IMR-90 (cell line): ENCODE measurements around the gene SERPINI1.

Experiments
- CEBPB ChIP-seq: IDR thresholded peaks from 2 replicates; pipeline ENCODE4 v1.6.1; 2012; ENCODE audit warnings: low read depth, low read length, improper control_type of control experiment
- CTCF ChIP-seq: conservative IDR thresholded peaks from 2 replicates; pipeline ENCODE4 v1.5.1; 2012; ENCODE audit warnings: mild to moderate bottlenecking, low read depth, low read length, improper control_type of control experiment
- NFE2L2 ChIP-seq: fragments of 150-350 bp; IDR thresholded peaks from 2 replicates; pipeline ENCODE4 v1.6.1; 2016; ENCODE audit warnings: low read depth, mild to moderate bottlenecking, low read length
- POLR2A ChIP-seq: IDR thresholded peaks from 2 replicates; pipeline ENCODE4 v1.6.1; 2012; ENCODE audit warnings: mild to moderate bottlenecking, low read depth, low read length
- USF2 ChIP-seq: fragments of 150-350 bp; IDR thresholded peaks from 2 replicates; pipeline ENCODE4 v1.6.1; 2017; ENCODE audit warnings: mild to moderate bottlenecking, antibody characterized with exemption, low read length, low read depth

- no peak for TF ChIP-seq CTCF
- no peak for TF ChIP-seq NFE2L2
- no peak for TF ChIP-seq USF2
- TF ChIP-seq POLR2A = no peak
- TF ChIP-seq CEBPB = no peak
These were observed 50.3 kb downstream of the SERPINI1 start for GRCh38 chr3:167785790-167786189.
